Epidermal melanocyte (primary cell): ENCODE measurements around the gene PCAT7.
"Not testable (repeated sequence)": the region's sequence is repeated elsewhere in the genome, so short reads cannot be mapped to it uniquely, and the experiment has no call there.

ENCODE experiments used
- DNase-seq: peaks from one replicate; pipeline ENCODE4 v3.0.0; 2011; ENCODE audit warnings: low spot score; ENCODE audit not compliant: insufficient read length

PCAT7 gene

GRCh38 chr9:94554439-94555331 lies at the start of gene PCAT7:
Gene PCAT7 (plus strand): TSS chr9:94555083.
- no peak for DNase-seq

GRCh38 chr9:94506370-94506769 lies 48.5 kb upstream of the PCAT7 start:
- not testable (repeated sequence) for DNase-seq

GRCh38 chr9:94507531-94508258 lies 47.2 kb upstream of the PCAT7 start:
- DNase-seq = no peak

GRCh38 chr9:94511134-94511954 lies 43.5 kb upstream of the PCAT7 start:
- no peak for DNase-seq

GRCh38 chr9:94511955-94512265 lies 43.0 kb upstream of the PCAT7 start:
- no peak for DNase-seq

DNA sequence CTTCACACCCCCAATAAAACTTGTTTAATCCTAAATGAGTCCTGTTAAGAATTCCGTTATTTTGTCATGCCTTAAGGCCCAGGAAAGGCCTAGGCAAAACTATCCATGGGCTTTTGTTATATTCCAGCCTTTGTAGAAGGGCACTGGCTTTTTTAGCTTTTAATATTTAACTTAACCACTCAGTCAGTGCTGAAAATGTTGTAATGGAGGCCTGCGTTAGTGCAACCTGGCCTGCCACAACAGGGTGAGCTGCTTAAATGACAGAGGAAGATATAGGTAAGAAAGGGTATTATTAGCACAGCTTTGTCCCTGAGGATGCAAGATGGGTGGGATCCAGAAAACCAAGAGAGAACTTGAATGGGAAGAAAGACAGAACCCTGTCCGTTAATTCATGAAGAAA lies 40.2 kb upstream of the PCAT7 start:
- no peak for DNase-seq

GRCh38 chr9:94517254-94517653 lies 37.6 kb upstream of the PCAT7 start:
- DNase-seq = no peak

DNA sequence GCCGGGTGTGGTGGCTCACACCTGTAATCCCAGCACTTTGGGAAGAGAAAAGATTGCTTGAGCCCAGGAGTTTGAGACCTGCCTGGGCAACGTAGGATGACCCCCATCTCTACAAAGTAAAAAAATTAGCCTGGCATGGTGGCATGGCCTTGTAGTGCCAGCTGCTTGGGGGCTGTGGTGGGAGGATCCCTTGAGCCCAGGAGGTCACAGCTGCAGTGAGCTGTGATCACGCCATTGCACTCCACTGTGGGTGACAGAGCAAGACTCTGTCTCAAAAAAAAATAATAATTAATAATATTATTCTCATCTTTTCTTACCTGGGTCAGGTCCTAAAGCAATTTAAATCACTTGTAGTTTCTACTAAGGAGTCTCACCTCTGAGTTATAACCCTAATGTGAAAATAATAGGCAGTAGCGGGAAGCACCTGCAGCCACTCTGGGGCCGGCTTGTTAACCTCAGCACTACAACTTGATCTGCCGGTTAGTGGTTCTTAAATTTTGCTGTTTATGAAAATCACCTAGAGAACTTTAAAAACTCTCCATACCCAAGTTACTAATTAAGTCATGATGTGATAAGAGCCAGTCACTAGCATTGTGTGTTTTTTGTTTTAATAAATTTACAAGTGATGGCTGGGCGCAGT lies 29.4 kb upstream of the PCAT7 start:
- no peak for DNase-seq

DNA sequence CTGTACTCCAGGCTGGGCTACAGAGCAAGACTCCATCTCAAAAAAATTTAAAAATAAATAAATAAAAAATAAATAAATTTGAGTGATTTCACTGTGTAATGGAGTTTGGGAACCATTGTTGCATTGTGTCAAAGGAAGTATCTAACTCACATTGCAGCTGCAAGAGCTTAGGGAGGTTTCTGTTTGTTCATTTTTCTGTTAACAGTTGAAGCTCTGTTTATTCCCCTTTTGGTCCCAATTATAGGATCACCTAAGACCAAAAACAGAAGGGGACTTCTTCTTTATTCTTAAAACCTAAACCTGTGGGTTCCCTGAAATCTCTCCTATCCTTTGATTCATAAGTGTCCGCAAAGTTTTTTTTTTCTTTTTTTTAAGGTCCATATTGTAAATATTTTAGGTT lies 28.6 kb upstream of the PCAT7 start:
- no peak for DNase-seq

- no peak for DNase-seq
Observed at GRCh38 chr9:94526951-94527350, 27.9 kb upstream of the PCAT7 start.

GRCh38 chr9:94528886-94529285 lies 26.0 kb upstream of the PCAT7 start:
- no peak for DNase-seq

DNA sequence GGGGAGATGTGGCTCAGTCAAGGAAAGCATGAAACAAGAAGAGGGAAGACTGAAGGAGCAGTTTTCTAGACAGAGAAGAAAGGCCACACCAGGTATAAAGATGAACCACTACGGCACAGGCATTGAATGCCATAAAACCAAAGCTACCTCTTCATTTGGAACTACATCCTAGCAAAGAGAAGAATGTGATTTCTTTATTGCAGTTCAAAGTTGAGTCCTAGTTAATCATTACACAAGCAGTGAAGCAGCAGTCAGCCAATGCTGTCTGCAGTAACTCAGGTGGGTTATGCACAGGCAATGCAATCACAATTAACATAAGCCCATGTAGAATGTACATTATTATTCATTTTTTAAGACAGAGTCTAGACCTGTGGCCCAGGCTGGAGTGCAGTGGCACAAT lies 21.7 kb upstream of the PCAT7 start:
- DNase-seq = no peak

GRCh38 chr9:94533601-94534000 lies 21.3 kb upstream of the PCAT7 start:
- no peak for DNase-seq

DNA sequence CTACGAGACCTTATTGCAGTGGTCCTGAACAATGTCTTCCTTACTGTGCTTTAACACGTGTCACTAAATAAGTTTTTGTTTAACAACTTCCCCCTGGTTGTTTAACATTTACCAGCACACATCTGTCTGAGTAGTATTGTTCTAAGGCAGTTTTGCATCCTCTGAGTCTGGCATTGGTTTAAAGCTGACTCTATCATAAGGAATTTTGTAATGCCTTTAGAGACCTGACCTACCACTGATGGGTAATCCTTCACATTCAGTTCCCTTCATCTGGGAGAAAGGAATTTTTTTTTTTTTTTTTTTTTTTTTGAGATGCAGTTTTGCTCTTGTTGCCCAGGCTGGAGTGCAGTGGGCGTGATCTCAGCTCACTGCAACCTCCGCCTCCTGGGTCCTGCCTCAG lies 20.0 kb upstream of the PCAT7 start:
- DNase-seq = no peak

DNA sequence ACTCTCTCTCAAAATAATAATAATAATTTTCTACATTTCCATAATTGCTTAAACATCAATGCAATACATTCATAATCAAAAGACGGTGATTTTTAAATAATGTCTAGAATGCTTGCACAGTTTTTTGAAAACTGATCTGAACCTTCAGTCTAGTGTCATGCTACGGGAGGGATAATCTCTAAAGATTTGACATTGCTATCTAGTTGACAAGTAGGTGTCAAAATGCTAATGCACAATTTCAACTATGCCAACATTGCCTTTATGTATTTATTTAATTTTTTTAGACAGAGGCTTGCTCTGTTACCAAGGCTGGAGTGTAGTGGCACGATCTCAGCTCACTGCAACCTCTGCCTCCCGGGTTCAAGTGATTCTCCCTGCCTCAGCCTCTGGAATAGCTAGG lies 16.0 kb upstream of the PCAT7 start:
- DNase-seq = no peak

DNA sequence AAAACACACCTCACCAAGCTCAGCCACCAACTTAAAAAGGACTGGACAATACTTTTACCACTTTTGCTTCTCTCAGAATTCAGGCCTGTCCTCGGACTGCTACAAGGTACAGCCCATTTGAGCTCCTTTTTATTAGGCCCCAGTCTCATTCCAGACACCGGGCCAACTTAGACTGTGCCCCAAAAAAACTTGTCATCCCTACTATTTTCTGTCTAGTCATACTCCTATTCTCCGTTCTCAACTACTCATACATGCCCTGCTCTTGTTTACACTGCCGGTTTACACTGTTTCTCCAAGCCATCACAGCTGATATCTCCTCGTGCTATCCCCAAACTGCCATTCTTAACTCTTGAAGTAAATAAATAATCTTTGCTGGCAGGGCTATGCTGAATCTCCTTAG lies 10.5 kb upstream of the PCAT7 start:
- DNase-seq = not testable (repeated sequence)

DNA sequence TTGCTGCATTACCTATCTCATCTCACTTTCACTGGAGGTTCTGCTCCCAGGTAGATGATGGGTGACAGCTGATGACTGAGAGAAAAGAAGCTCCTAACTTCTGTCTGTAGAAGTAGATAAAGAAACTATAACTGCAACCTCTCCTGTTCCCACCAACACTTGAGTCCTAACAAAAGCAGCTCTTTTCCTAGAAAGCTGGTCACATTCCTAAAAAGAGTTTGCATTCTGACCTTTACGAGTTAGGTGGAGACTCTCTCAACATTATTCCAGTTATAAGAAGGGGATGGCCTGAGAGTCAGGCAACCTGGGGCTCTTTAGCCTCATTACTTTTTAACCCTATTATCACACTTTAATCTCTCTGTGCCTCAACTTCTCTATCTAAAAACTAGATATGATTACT lies 8.9 kb upstream of the PCAT7 start:
- DNase-seq = no peak

DNA sequence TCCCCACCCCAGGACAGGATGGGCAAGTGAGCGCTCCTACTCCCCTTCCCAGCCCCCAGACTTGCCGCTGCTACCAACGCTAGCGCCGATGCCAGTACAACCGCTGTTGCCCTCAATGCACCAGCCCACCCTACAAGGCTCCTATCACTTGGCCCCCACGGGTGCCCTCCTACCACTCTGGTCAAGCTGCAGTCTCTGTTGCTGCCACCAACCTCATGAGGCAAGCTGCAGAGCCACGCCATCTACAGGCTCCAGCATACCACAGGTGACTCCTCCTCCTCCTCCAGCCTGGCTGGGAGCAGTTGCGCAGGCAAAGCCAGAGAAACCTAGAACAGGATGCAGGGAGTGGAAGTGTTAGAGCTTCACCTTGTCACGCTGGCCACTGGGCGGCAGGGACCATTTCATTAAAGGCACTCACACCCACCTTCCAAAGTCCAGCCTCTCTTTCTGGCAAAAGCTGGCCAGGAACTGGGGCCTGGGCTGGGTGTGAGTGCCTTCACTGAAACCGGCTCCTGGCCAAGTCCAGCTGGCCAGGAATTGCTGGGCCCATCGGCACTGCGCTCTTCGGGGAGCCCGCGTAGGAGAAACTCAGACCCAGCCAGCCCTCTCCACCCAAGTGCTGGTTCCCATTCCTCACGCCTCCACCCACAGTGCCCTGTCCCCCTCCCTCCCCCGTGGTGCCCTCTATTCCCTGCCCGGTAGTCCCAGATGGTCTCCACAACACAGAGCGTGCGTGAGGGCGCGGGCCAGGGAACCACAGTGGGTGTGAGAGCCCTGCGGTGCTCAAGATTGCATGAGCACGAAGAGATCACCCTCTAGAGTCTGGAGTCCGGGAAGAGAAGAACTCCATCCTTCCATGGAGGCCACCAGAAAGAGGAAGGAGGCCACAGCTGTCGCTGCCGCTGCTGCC lies 1.6 kb upstream of the PCAT7 start:
- no peak for DNase-seq

GRCh38 chr9:94554078-94554438 lies 825 bp upstream of the PCAT7 start:
- DNase-seq = no peak

DNA sequence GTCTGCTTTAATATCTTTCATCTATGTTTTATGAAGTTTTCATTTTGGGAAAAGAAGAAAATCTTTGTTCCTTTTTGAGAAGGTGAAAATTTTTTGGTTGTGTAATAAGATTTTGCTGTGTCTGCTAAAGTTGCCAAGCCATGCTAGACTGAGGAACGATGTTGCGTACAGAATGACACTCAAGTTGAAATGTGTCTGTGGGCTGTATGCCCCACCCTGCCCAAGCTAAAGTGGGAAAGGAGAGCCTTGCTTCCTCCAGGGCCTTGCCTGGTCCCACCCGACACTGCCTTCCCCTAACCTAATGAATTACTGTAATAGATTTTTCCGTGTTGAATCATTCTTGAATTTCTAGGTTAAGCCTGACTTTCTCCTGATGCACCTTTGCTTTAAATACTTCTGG lies 2.5 kb downstream of the PCAT7 start:
- no peak for DNase-seq

DNA sequence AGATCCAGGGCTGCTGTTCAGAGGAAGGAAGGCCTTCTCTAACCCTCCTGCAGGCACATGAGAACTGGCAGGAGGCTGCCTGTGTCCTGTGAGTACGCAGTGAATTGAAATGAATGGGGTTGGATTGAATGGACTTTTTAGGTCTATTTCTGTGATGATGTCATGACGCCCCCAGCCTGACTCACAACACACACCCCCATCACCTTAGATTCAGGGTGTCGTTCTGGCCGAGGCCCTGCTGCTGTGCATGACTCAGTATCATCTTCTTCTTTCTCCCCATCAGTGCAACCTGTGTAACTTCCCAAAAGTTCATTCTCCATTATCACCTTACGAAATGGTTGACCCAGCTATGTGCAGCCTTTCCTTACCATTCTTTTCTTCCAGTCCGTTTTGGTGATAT lies 5.4 kb downstream of the PCAT7 start:
- no peak for DNase-seq
